BJ (cell line): ENCODE measurements around the gene FGFR1OP2. TPM values are rescaled to one million over a fixed set of nuclear protein-coding genes. Genes with fewer than 3 reads are reported as not detected.

Source experiments
- CTCF ChIA-PET: fragments of 350-600 bp; formaldehyde crosslinking; extraction: SDS; loops from one replicate; lab custom pipeline; 2021; ENCODE audit warnings: antibody characterized with exemption, inconsistent platforms; lab: Yijun Ruan, JAX
- POLR2A ChIA-PET: fragments of 300-600 bp; sonication (Branson Sonifier 250); formaldehyde crosslinking; extraction: SDS; loops from one replicate; lab custom pipeline; 2021; ENCODE audit warnings: antibody characterized with exemption; lab: Charles Lee
- DNase-seq: peaks from one replicate; pipeline ENCODE4 v3.0.0-alpha.2; 2011; ENCODE audit warnings: low read depth
- H3K27me3 ChIP-seq: 2 replicates; pipeline ENCODE4 v1.6.0; 2011; ENCODE audit warnings: low read length; ENCODE audit not compliant: control insufficient read depth, insufficient read depth
- H3K36me3 ChIP-seq: 2 replicates; pipeline ENCODE4 v1.5.1; 2011; ENCODE audit warnings: low read length; ENCODE audit not compliant: control insufficient read depth, insufficient read depth
- H3K4me3 ChIP-seq: 2 replicates; pipeline ENCODE4 v1.5.1; 2011; ENCODE audit warnings: low read depth, mild to moderate bottlenecking, control low read depth, low read length
- polyA plus RNA-seq: library from polyadenylated mRNA; depleted of rRNA; stranded (reverse); fragments of >200 nt; gene quantifications from 2 replicates; pipeline ENCODE4 v1.2.3, GENCODE V29; 2011
- TF ChIP-seq, protein P1 (sequence below): IDR thresholded peaks from 2 replicates; pipeline ENCODE4 v1.5.1; 2011; ENCODE audit warnings: low read depth, mild to moderate bottlenecking, control low read depth, inconsistent platforms, low read length, moderate library complexity; ENCODE audit not compliant: insufficient read depth

FGFR1OP2 gene
- polyA plus RNA-seq, 1 experiment = 16.1 TPM

DNA sequence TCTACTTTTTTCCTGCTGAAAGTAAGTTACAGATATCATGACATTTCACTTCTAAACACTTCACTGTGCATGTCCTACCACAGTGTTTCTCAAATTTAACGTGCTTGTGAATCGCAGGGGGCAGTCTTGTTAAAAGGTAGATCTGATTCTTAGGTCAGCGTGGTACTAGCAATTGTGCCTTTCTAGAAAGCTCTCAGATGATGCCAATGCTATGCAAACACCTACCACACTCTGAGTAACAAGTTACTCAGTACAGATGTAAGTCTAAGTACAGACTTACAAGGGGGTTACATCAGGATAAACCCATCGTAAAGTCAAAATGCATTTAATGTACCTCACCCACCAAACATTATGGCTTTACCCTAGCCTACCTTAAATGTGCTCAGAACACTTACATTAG lies 53.6 kb downstream of the FGFR1OP2 start:
- H3K27me3 ChIP-seq = no peaks in the 10 kb centered on the region
- H3K4me3 ChIP-seq = no peak overlapping the region
- ChIA-PET CTCF (interaction anchor here (1.8 kb wide), 1 partner anchor 22 kb away, joined by 4 read pairs; the partner anchor contains the start of gene TM7SF3), POLR2A (no interaction called here)
- peaks cover 1% of the 10 kb centered on the region; the same call in 1 of the 2 replicates for H3K36me3 ChIP-seq
- DNase-seq = no peak
- TF ChIP-seq, protein P1, sequence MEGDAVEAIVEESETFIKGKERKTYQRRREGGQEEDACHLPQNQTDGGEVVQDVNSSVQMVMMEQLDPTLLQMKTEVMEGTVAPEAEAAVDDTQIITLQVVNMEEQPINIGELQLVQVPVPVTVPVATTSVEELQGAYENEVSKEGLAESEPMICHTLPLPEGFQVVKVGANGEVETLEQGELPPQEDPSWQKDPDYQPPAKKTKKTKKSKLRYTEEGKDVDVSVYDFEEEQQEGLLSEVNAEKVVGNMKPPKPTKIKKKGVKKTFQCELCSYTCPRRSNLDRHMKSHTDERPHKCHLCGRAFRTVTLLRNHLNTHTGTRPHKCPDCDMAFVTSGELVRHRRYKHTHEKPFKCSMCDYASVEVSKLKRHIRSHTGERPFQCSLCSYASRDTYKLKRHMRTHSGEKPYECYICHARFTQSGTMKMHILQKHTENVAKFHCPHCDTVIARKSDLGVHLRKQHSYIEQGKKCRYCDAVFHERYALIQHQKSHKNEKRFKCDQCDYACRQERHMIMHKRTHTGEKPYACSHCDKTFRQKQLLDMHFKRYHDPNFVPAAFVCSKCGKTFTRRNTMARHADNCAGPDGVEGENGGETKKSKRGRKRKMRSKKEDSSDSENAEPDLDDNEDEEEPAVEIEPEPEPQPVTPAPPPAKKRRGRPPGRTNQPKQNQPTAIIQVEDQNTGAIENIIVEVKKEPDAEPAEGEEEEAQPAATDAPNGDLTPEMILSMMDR = no peak

DNA sequence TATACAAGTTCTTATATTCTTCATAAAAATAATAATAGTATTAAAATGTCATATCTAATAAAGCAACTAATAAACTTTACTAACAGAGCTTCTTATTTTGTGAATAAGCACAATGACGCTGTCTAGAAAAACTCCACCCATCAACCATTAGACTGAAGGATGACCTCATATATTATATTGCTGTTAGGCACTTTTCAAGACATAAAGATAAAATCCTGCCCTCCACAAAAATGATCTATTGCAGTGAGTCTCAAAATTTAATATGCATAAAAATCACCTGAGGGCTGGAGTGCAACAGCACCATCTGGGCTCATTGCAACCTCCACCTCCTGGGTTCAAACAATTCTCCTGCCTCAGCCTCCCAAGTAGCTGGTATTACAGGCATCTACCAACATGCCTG lies 55.8 kb downstream of the FGFR1OP2 start:
- CTCF ChIA-PET = interaction anchor here (0.6 to 2.0 kb wide), 2 partner anchors 13 to 22 kb away, joined by 3 to 4 read pairs; no protein-coding TSS in a partner anchor

DNA sequence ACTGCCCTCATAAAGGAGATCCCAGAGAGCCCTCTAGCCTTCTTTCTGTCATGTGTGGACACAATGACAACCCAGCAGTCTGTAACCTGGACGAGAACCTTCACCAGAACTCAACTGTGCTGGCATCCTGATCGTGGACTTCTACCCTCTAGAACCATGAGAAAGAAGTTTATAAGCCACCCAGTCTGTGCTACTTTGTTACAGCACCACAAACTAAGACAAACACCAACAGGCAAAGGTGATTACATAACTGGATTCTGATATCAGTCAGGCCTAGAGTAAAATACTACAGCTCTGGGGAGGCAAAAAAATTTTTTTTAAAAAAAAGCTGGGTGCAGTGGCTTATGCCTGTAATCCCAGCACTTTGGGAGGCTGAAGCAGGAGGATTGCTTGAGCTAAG lies 57.4 kb downstream of the FGFR1OP2 start:
- no peak for DNase-seq
- POLR2A ChIA-PET = no interaction called here
- Histone ChIP-seq H3K36me3 (no peaks in the 10 kb centered on the region; the same call in 1 of the 2 replicates), H3K27me3 (no peaks in the 10 kb centered on the region), H3K4me3 (no peak overlapping the region)
- TF ChIP-seq, protein P1 = no peak
- CTCF ChIA-PET = interaction anchor here (0.6 kb wide), 1 partner anchor 43 kb away, joined by 3 read pairs; no protein-coding TSS in a partner anchor

More for the DNA sequence above, 55.8 kb downstream of the FGFR1OP2 start:
- DNase-seq = no peak
- Histone ChIP-seq H3K27me3 (no peaks in the 10 kb centered on the region), H3K36me3 (peaks cover 1% of the 10 kb centered on the region; the same call in 1 of the 2 replicates), H3K4me3 (no peak overlapping the region)
- TF ChIP-seq, protein P1 = no peak
- POLR2A ChIA-PET = no interaction called here

DNA sequence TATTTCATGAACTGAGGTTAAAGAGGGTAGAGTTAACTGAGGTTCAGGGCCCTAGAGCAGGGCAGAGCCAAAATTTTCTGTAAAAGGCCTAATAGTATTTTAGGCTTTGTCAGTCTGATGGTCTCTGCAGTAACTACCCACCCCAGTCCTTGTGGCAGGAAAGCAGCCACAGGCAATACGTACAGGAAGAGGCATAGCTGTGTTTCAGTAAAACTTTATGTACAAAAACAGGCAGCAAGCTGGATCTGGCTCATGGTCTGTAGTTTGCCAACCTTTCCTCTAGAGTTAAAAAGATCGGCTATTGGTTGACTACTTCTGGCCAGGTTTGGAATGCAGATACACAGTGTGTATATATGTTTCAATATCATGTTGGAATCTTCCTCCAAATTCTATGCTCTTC lies 58.7 kb downstream of the FGFR1OP2 start:
- ChIA-PET POLR2A (no interaction called here), CTCF (interaction anchor here (1.0 to 1.8 kb wide), 2 partner anchors 17 to 18 kb away, joined by 3 to 5 read pairs; partner anchors contain the start of gene TM7SF3)
- DNase-seq = no peak
- Histone ChIP-seq H3K36me3 (no peaks in the 10 kb centered on the region; the same call in 1 of the 2 replicates), H3K4me3 (no peak overlapping the region), H3K27me3 (no peaks in the 10 kb centered on the region)
- TF ChIP-seq, protein P1 = no peak

DNA sequence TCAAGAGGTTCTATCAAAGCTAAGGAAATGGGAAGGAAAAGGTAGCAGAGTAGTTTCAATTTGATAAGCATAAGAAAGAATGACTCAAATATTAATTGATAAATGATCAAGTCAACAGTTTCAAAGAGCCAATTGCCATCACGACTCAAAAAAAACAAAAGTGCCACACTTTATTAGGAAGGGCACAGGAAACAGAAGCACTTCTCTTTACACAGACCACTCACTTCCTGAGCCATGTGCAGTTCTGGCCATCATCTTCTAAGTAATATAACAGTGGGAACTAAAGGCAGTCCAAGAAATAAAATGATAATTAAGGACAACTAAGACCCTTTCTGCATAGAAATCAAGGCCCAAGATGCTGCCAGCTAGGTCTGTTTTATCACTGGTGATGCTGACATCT lies 62.7 kb downstream of the FGFR1OP2 start:
- no peaks in the 10 kb centered on the region for H3K36me3 ChIP-seq
- no peak for DNase-seq
- ChIA-PET POLR2A (no interaction called here), CTCF (interaction anchor here (4.9 kb wide), 1 partner anchor 13 kb away, joined by 31 read pairs; the partner anchor contains the start of gene TM7SF3)
- H3K27me3 ChIP-seq = no peaks in the 10 kb centered on the region
- TF ChIP-seq, protein P1 = no peak
- H3K4me3 ChIP-seq = no peak overlapping the region
